C4-2B (cell line): ENCODE data around the gene PLCB4.

Experiments
- H3K27ac ChIP-seq: fragments of 450-650 bp; 2 replicates; pipeline ENCODE4 v1.5.1; 2017
- ZFX ChIP-seq: fragments of 450-650 bp; IDR thresholded peaks from 2 replicates; pipeline ENCODE4 v1.6.1; 2017
- TF ChIP-seq, protein P1 (sequence below): fragments of 450-650 bp; conservative IDR thresholded peaks from 2 replicates; pipeline ENCODE4 v1.5.1; 2017; ENCODE audit warnings: mild to moderate bottlenecking

Gene PLCB4

DNA sequence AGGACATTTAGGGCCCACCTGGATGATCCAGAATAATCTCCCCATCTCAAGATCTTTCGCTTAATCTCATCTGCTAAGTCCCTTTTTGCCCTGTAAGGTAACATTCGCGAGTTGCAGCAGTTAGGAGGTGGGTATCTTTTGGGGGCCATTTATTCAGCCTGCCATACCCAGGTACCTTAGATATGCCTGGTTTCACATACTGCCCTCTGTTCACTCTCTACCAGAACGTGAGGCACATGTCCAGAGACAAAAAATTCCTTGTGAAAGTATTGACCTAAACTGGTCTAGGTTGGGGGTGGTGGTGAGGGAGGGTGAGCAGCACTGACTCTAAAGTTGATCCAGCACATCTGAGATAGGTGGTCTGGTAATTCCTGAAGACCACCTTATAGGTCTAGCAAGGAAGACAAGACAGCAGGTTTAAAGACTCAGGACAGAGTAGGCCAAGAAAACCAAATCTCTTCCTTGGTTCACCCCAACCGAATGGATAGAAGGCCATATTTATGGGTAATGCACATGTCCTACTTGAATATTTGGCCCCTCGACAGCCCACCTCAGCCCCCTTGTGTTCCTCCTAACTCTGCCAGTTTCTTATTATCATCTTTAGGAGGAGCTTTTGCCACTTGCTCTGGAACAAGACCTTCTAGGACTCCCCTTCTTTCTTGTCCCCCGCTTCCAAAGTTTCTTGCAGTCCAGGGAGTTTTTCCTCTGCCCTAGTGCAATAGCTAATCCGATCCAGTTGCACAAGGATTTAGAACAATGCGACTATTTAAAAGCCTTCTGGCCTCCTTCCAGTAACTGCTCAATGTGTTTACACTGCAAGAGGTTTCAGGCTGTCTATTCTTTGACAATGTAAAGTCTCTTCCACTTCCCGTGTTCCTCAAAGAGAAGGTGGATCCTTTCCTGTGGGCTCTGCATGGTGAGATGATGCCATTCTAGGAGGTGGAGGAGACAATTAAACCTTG lies 232.5 kb downstream of the PLCB4 start:
- TF ChIP-seq, protein P1, sequence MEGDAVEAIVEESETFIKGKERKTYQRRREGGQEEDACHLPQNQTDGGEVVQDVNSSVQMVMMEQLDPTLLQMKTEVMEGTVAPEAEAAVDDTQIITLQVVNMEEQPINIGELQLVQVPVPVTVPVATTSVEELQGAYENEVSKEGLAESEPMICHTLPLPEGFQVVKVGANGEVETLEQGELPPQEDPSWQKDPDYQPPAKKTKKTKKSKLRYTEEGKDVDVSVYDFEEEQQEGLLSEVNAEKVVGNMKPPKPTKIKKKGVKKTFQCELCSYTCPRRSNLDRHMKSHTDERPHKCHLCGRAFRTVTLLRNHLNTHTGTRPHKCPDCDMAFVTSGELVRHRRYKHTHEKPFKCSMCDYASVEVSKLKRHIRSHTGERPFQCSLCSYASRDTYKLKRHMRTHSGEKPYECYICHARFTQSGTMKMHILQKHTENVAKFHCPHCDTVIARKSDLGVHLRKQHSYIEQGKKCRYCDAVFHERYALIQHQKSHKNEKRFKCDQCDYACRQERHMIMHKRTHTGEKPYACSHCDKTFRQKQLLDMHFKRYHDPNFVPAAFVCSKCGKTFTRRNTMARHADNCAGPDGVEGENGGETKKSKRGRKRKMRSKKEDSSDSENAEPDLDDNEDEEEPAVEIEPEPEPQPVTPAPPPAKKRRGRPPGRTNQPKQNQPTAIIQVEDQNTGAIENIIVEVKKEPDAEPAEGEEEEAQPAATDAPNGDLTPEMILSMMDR: no peak
- no peak for TF ChIP-seq ZFX
- peak overlapping the region; percentile 47; the same call in 1 of the 2 replicates for H3K27ac ChIP-seq

DNA sequence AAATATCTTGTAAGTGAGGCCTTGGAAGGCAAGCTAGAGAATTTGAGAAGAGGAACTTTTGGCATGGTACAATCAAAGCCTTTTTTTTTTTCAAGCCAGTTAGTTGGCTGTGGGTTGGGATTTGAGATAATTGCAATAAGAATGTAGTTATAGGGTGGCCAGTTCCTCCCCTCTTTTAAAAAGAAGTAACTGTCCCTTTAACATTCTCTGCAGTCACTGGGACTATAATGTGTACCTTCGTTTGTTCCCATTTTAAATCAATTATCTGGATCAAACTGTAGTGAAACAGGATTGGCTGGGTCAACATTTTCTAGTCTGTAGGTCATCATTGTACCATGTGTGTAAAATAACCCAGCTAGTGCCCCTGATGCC lies 233.2 kb downstream of the PLCB4 start:
- peak overlapping the region; percentile 47; the same call in 1 of the 2 replicates for H3K27ac ChIP-seq
- TF ChIP-seq ZFX: no peak
- TF ChIP-seq, protein P1: no peak

DNA sequence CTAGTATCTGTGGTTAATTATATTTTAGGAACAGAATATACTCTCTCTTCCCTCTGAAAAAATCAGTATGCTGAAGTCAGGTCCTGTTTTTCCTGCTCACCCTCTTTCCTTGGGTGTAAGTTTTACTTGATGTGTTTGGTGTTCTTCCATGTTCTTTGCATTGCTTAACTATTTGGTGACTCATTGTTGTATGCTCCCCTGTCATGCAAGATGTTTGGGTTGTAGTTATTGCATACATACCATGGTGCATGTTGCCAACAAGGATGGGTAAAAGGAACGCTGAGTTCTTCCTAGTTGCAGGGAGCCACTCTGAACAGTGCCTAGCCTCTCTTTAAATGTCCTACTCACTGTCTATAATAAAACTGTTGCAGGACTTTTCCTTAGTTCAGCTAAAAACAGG lies 237.6 kb downstream of the PLCB4 start:
- TF ChIP-seq, protein P1: no peak
- no peak for TF ChIP-seq ZFX
- H3K27ac ChIP-seq: peak overlapping the region; percentile 98

DNA sequence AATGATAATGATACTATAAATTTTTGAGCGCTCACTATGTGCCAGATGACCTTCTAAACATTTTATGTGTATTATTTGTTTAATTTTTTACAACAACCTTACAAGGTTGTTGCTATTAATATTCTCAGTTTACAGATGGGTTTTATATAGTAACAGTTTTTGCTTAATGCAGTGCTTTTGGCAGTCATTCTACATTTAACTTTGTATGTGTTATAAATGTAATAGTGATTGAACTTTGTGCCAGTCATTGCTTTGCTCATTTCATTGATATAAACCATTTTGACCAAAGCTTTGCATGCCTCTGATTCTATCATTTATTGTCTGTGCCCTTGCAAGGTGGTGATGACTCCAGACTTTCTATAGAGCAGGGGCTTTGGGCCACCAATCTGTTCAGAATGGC lies 239.2 kb downstream of the PLCB4 start:
- TF ChIP-seq, protein P1: no peak
- no peak for TF ChIP-seq ZFX
- H3K27ac ChIP-seq: no peak overlapping the region

DNA sequence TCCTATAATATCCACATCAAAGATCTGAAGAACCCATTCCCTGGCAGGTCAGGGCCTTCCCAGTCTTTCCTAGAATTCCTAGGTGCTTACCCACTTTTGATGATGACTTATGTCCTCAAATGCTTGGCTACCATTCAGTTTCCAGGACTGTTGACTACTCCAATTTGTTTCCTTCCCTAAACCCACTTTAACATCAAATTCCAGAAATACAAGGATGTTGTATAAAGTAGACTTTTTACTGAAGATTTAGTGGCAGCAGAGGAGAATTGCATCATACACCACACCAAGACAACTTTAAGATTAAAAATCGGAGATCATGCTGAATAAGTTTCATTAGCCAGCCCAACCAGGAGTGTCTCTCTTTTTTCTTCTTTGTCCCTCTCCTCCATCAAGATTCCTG lies 242.2 kb downstream of the PLCB4 start:
- TF ChIP-seq, protein P1: no peak
- H3K27ac ChIP-seq: no peak overlapping the region

DNA sequence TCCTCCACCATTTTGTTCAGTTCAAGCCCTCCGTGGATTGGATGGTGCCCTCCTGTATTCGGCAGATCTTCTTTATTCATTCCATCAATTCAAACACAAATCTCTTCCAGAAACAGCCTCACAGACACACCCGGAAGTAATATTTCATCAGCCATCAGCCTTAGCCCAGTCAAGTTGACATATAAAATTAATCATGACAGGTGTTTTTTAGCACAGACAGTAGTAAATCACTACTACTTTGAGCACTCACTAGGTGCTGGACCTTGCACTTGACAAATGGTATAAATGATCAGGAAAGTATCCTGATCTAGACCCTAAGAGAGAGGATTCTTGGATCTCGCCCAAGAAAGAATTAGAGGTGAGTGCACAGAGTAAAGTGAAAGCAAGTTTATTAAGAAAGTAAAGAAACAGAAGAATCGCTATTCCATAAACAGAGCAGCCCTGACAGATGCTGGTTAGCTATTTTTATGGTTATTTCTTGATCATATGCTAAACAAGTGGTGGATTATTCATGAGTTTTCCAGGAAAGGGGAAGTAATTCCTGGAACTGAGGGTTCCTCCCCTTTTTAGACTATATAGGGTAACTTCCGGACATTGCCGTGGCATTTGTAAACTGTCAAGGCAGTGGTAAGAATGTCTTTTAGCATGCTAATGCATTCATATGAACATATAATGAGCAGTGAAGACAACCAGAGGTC lies 250.9 kb downstream of the PLCB4 start:
- H3K27ac ChIP-seq: no peak overlapping the region
- TF ChIP-seq ZFX: no peak
- TF ChIP-seq, protein P1: no peak

DNA sequence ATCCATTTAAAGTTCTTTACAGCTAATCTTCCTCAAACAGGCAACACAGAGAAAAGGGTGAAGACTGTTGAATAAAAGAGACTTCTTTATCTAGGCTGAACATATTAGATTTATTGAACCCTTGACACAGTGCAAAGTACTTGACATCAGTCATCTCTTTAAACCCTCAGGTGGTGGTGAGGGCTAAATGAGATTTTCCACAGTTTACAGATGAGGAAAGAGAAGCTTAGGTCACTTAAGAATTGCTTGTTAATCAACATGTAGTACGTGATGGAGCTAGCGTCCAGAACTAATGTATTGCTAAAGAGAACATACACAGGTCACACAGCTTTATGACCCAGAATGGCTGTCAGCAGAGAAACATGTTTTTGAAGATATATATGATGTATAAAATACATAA lies 252.1 kb downstream of the PLCB4 start:
- TF ChIP-seq, protein P1: no peak
- TF ChIP-seq ZFX: no peak
- no peak overlapping the region for H3K27ac ChIP-seq
